ENCODE data around the gene C12orf50. TPM values are rescaled to one million over a fixed set of nuclear protein-coding genes. Genes with fewer than 3 reads are reported as not detected.

C12orf50 gene
- total and polyA plus RNA-seq, 2 of the 8 experiments (the other 6 are each of a cell fraction or from before 2014, with no cell fraction given): not detected

- no peak for TF ChIP-seq CHD7 (IDR thresholded peaks at IDR 0.05; ENCODE audit: insufficient replicate concordance, low read length)
Measured at GRCh38 chr12:88062474-88062873, 33.3 kb upstream of the C12orf50 start (continued).

Data from H1 (cell line).